GM19351 (cell line): ENCODE measurements around the gene PAEP.

Experiments used
- ATAC-seq: cut with Tn5 transposase; IDR thresholded peaks from one replicate; pipeline ENCODE4 v1.9.1; 2021; ENCODE audit warnings: mild to moderate bottlenecking, moderate library complexity; ENCODE audit not compliant: unreplicated experiment

Gene PAEP

GRCh38 chr9:135591506-135592330 lies 30.2 kb downstream of the PAEP start:
- no peak for ATAC-seq

- ATAC-seq: no peak
Measured at GRCh38 chr9:135592331-135592590, 30.7 kb downstream of the PAEP start.

GRCh38 chr9:135592625-135593024 lies 31.1 kb downstream of the PAEP start:
- ATAC-seq: no peak

- ATAC-seq: no peak
Measured at GRCh38 chr9:135596211-135596610, 34.7 kb downstream of the PAEP start.

DNA sequence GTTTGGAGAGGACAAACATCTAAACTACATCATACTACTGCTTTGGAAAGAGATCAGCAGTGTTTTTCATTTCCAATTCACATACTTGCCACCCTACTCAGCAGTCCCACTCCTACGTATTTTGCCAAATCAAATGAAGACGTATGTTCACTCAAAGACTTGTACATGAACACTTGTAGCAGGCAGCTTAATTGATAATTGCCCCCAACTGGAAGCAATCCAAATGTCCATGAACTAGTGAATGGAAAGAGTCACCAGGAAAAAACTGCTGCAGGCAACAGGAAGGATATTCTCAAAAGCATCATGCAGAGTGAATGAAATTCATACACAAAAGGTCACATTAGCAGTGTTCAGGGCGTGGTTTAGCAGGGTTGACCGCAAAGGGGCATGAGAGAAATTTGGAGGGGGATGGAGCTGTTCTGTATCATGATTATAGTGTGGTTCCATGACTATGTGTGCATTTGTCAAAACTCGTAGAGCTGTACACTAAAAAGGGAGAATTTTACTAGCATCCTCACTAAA lies 38.8 kb downstream of the PAEP start:
- no peak for ATAC-seq

DNA sequence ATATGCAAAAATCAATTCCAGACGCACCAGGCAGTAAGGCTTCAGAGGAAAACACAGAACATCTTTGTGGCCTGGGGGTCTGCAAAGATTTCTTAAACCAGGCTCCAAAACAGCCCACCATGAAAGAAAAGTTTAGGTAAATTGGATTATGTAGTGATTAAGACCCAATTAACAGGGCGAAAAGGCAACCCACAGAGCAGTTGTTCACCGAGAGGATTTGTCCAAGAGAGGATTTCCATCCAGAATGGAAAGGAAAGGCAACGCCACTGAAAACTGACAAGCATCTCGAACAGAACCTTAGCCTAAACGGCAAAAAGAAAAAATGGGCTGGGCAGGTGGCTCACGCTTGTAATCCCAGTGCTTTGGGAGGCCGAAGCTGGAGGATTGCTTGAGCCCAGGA lies 40.4 kb downstream of the PAEP start:
- no peak for ATAC-seq

DNA sequence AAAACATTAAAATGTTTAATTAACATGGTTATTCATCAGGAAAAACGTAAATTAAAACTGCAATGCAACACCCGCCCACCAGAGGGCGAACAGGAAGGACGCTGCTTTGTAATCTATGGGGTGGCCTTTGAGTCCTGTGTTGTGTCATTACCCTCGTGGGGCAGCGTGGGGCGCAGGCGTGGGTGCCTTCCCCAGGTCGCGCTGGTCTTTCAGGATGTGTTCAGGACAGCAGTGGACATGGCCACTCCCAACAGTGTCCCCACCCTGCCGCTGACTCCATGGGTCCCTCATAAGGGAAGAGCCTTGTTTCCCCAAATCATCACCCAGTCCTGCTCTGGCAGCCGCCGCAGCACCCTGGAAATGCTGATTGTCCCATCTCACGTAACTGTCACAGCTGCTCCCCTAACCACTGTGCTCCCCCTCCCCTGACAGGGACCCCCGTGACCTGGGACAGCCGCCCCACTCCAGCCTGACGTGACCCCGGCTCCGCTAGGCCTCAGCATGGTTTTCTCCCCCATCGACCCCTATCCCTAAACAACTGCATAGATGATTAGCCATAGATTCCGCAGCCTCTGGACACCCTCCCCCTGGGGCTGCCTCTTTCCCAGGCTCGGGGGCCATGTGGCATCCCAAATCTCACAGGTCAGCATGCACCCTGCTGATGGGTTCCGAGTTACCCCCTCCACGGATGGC lies 41.4 kb downstream of the PAEP start:
- ATAC-seq: no peak

DNA sequence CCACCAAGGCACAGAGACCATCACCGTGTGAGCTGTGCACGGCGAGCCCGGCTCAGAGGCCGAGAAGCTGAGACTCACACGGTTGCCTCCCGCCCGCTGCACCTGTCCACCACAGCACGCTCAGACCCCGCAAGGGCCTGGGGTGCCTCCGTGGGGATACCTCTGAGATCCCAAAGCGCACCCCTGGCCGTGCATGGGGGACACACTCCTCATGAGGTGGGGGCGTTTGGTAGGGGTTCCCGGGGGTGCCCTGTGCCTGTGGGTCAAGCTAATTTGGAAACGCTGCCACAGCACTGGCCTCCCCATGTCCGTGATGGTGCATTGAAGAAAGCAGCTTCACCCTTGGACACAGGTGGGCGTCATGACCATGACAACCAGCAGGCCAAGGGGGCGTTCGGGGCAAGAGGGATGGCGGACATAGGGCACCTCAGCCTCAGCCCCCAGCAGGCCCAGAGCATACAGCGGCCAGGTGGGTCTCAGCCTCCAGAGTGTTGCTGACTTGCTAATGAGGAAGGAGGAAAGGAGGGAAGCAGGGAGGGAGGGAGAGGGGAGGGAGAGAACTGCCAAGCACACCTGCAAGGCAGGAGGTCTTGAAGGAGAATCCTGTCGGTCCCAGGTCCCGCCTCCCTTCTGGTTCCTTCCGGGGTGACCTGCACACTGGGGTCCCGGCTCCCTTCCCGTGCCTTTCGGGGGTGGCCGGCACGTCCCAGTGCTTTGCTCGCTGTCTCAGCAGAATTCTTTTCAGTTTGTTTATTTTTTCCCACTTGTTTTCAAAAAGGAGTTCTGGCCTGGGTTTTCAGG lies 43.1 kb downstream of the PAEP start:
- ATAC-seq: no peak

GRCh38 chr9:135605238-135605781 lies 43.8 kb downstream of the PAEP start:
- ATAC-seq: no peak

GRCh38 chr9:135606885-135607259 lies 45.3 kb downstream of the PAEP start:
- no peak for ATAC-seq

- ATAC-seq: no peak
Measured at GRCh38 chr9:135607401-135608293, 46.1 kb downstream of the PAEP start.

GRCh38 chr9:135608294-135608998 lies 46.9 kb downstream of the PAEP start:
- ATAC-seq: no peak

DNA sequence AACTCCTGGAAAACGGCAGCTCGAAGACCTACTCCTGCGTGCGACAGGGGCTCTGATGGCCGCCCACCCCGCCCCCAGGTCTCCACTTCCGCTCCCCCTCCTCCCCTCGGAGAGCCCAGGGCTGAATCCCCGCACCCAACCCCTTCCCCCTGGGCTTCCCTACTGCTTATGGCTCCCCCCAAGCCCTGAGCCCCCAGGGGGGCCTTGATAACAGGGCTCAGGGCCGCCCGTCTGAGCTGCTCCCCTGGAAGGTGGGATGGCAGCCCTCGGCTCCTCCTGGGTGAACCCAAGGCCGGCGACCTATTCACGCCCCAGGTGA lies 47.4 kb downstream of the PAEP start:
- ATAC-seq: no peak

DNA sequence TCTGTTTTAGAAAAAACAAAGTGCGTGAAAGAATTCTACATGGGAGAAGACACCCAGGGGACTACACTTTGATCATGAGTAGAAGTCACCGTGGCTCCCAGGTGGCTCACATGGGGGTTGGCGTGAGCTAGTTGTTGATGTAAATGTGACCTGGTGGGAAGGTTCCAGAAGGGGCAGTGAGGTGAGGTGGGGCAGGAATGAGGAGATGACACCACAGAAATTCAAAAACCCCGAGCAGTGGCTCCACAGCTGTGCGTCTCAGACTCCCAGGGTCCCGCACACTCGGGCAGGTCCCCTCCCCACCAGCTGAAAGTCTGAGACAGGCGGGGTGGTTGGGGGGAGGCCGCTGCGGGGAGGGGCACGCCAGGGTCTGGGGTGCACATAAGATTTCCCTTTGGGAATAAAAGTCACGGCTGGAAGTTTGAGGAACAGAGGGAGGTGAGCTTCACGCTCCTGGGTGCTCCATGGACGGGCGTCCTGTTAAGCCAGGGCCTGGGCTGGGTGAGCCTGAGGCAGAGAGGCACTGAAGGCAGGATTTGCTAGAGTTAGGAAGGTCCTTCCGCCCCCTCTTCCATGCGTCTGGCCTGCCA lies 47.9 kb downstream of the PAEP start:
- no peak for ATAC-seq

- no peak for ATAC-seq
Measured at GRCh38 chr9:135610290-135611141, 49.0 kb downstream of the PAEP start.

GRCh38 chr9:135611142-135611874 lies 49.8 kb downstream of the PAEP start:
- no peak for ATAC-seq

DNA sequence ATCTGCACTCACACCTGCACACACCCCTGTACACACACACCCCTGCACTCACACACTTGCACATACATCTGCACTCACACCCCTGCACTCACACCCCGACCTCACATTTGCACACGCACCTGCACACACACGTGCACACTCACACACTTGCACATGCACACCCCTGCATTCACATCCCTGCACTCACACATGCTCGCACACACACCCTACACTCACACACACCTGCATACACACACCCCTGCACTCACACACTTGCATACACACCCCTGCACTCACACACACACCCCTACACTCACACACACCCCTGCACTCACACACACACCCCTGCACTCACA lies 50.3 kb downstream of the PAEP start:
- ATAC-seq: no peak

DNA sequence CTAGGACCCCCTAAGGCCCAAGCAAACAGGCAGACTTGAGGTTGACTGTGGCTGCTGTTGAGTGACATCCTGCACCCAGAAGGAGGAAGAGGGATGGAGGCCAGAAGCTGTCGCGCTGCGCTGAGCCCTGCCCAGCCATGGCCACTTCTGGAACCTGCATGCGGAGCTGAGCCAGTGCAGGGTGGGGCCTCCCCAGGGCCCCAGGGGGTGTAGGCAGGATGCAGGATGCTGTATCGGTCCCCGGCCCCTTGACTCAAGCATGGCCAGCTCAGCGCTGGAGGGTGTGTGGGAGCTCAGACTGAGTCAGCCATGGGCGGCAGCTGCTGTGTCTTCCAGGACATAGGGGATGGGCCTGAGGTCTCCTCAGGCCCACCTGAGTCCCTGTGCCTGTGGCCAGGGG lies 50.9 kb downstream of the PAEP start:
- no peak for ATAC-seq
